Inferior parietal cortex (tissue), 1 donor: ENCODE measurements around the gene PTPN14.

Source experiments
- DNase-seq: peaks from one replicate; pipeline ENCODE4 v3.0.0-alpha.2; 2016; ENCODE audit errors: extremely low spot score

PTPN14 gene

DNA sequence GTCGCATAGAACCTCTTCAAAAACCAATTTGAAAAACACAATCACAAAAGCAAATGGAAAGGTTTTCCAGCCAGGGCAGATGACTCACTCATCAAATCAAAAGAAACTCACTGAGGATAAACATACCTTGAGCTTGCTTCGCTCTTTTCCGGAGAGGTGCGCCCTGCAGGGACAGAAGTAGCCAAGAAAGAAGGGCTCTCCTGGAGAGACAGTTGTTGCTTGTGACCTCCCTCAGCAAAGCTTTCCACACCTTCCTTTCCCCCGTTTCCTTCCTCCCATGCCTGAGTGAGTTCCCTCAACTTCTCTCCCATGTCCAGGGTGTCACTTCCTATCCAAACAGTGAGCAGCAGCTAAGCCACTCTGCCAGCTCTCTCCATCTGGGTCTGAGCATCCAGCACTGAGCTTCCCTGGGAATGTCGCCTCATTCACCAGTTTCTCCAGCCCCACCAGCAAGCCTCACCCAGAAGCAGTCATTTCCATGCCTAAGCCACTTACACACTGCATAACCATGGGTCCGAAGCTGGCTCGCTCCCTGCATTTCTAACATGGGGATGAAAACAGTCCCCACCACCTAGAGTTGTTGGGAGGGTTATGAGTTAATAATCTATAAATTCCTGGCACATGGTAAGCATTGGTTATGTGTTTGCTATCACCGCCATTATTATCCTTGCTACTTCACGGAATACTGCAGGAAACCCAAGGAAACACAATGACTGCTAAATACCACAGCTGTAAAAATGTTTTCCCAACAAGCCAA lies 75.0 kb downstream of the PTPN14 start:
- DNase-seq: no peak

DNA sequence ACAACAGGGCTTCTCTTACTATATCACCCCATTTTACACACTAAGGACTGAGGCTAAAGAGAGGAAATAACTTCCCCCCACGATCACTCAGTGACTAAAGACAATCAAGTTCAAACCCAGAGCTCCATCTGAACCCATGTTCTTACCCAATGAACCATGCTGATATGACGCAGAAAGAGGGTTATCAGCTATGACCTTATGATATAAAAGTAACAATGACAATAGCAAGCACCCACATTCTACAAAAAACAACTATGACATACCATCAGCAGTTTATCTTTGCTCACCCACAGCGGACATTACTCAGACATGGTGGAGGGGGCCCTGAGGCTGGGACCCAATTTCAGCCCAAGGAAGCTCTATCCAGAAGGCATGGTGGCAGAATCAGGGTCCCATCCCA lies 75.7 kb downstream of the PTPN14 start:
- no peak for DNase-seq

DNA sequence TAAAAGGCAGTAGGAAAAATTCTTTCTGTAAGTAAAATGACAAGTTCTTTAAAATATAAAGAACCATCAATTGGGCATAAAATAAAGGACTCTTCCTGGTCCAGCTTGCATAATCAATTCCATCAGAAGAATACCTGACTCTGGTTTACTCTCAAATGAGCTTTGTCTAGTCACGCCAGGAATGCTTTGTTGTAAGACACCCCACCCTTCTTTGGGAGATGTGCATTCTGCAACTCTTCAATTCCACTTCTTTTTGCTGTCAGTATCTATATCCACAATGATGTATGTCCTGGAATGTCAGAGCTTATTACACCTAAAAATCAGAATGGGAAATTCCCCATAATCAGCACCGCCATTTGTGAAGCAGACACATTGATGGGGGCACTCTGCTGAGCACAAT lies 76.1 kb downstream of the PTPN14 start:
- DNase-seq: no peak

DNA sequence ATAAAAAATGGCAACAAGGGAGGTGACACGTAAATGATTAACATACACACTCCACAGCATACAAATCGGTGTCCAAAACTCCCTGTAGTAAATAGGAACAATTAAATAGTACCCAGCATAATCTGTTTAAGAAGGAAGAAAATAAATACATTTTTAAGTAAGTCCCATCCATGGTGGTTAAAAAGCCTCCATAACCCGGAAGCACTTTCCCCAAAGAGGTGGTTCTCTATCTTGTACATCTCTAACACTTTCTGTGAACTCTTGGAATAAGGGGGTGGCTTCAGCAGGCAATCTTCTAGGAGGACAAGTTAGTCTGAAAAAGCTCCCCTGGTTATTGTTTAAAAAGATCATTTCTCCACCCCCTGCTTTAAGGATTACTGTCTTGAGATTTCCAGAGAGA lies 76.9 kb downstream of the PTPN14 start:
- DNase-seq: no peak

DNA sequence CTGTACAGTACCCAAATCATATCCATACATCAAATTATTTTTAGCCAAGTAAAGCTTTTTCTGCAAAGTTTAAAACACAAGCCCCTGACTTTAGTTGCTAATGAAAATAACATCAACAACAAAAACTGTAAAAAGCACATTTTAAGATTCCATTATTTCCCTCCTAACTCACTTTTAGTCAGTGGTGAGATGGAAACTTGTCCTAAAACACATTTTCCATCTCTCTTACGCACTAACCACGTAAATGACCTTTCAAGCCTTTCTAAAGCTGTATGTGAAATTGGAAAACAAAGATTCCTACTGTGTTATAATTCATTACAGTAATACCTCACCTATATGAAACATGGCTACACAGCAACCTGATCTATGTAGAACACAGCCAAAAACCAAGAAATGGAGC lies 77.5 kb downstream of the PTPN14 start:
- DNase-seq: no peak

DNA sequence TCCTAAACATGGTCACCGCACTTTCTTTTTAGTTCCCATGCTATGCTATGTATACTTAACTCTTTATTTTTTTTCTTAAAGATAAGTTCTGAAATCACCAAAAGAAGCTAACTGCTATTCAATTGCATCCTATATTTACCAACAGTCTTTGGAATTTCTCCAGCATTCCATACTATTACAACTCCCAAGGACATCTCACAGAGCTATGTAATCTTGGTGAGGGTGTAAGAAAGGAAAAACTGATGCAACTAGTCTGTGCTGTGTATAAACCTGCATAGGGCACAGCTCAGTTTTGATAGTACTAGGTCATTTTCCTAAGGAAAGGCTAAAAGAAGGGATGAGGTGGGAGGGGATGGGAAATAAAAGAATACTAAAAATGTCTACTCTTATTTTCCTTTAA lies 78.0 kb downstream of the PTPN14 start:
- DNase-seq: no peak

DNA sequence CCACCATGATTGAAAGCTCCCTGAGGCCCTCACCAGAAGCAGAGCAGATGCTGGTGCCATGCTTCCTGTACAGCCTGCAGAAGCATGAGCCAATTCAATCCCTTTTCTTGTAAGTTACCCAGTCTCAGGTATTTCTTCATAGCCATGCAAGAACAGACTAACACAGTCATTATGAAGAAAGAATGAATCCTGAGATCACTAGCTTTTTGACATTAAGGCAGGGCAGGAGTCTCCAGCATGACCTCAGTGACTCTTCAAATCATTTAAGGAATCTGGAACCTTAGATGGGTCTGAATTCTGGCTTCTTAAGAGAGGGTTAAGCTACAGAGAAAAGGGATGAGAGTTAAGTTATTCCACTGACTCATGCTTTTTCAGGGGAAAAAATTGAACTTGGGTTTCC lies 79.0 kb downstream of the PTPN14 start:
- no peak for DNase-seq

DNA sequence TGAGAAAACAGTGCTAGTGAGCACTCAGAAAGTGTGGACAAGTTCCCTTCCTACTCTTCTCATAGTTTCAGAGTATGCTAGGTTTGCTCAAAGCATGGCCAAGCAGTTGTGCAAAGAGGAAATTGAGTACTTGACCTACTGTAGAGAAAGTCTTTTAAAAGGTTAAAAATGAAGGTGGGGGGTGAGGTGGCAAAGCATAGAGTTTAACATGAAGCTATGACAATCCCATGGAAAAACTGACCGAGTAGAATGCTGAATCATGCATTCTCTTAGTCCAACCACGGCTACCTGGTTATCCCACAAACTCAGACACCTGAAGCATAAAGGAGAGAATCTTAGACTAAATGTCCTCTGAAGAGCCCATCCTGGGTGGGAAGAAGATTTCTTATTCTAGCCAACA lies 79.9 kb downstream of the PTPN14 start:
- DNase-seq: no peak

DNA sequence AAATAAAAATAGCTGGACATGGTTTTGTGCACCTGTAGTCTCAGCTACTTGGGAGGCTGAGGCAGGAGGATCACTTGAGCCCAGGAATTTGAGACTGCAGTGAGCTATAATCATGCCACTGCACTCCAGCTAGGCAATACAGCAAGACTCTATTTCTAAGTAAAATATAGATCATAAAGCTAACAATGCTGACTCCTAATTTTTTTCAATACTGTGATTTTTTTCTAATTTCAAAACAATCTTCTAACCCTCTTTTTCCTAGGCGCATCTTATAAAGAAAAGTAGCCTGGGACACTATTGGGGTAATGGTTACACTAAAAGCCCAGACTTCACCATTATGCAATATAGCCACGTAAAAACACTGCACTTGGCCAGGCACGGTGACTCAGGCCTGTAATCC lies 81.3 kb downstream of the PTPN14 start:
- no peak for DNase-seq

DNA sequence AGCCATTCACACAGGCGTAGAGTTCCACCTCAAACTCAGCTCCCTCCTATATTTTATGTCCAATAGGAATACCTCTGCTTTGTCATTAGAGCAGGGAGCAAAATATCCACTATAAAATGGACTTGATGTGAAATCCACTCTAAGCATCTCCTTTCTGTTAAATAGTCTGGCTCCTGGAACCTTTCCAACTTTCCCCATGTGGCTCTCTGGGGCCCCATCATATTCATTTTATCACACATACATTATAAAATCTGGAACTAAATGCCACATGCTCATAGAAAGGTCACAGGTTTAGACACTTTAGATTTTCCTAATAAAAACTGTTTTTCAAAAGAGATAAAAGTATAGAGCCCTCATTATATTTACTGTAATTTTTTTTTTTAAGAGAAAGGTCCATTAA lies 82.1 kb downstream of the PTPN14 start:
- DNase-seq: no peak

DNA sequence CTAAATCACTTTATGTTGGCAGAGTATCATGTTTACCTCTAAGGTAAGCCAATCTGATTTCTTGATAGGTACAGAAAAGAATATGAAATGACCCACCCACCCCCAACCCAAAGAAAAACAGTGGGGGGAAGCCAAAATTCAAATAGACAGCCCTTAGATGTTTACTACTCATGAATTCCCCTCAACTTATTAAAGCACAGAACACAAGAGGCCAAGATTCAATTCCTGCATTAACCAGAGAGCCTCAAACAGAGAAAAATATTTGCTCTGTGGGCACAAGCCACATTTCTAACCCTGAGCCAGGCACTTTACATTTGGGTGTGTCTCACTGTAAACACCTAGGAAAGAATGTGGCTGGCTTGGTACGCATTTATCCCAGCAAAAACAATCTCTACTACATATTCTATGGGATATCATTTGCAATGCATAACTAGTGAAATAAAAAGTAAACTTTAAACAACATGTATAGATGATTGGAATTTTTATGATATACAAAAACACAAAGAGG lies 84.3 kb downstream of the PTPN14 start:
- DNase-seq: no peak

DNA sequence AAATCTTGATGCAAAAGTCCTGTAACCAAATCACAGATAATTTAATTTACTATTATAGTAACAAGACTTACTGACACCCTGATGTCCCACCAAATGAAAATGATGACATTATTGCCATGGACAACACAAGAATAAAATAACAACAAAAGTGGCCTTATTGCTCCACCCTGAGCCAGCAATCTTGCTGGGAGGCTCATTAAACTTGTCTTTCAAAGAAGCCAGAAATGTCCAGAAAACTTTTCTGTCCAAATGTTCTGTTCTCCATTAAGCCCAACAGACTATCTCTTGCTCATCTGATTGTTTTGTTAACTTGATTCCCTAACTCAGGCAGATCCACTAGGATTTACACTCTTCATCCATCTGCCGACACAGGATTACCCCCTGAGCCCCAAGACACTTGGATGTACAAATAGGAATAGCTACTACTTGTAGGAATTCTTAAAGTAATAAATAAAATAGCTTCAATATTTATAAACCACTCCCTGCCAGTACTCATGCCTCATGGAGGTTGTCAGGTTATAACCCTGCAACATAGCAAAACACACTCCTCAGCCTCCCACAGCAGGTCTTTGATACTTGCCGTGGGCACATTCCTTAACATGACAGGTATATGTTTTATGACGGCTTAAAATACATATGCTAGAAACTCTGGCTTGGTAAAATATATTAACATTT lies 84.9 kb downstream of the PTPN14 start:
- no peak for DNase-seq

DNA sequence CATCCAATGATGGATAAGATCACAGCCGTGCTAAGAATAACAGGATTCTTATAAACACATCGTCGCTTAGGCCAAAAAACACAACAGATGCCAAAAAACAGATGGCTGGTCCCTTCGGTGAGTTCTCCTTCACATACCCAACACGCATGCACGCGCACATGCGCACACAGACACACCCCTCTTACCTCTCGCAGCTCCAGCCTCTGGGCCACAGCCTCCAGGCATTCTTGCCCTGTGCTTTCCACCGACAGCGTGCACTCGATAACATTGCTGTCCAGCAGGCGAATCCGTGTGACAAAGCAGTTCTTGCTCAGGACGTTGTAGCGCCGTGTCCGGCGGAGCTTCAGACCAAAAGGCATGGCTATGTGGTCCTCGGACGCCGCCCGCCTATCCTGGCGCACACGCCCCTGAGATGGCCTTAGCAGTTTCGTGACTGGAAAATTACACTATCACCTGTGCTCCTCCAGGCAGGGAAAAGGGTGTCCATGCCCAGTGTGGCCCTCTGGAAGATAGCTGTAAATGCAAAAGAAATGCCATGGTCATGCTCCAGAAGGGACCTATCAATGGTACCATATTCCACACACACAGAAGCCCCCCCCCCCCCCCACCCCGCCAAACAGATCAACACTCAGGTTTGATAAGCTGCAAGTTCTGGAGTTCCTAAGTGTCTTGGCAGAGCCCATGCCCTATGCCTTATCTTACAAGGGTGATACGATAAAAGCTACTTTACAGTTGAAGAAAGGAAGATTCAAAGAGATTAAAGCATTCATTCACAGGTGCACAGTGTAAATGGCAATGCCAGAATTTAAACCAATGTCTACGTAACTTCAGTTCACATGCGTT lies 86.7 kb downstream of the PTPN14 start:
- DNase-seq: no peak

DNA sequence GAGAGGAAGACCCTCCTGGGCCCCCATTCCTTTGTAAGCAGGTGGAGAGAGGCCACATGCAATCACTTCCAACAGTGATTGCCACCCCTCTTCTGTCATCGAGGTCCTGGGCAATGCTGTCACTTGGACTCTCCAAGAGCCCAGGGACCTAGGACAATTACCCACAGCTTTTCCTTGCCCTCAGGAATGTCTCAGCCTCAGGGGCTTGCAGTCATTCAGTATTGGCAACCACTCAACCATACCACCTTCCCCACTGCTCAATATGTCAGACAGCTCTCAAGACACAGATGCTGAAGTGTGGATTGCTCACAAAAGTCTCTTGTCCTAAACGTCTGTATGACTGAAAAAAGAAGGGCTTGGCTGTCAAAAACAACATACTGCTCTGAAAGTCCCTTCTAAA lies 87.8 kb downstream of the PTPN14 start:
- DNase-seq: no peak

DNA sequence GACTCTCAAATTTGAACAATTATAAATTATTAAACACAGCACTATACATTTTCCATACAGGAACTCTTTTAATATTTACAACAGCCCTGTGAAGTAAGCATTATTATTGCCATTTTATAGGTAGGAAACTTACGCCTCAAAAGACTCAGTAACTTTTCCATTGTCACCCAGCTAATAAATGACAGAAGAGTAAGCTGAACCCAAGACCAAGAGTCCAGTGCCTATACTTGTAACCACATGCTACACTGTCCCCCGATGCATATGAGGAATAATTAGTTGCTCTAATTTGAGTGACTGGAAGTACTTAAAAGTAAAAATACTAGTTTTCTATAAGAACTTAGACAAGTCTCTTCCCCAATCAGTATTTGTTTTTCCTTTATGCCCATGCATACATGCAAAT lies 88.5 kb downstream of the PTPN14 start:
- no peak for DNase-seq

DNA sequence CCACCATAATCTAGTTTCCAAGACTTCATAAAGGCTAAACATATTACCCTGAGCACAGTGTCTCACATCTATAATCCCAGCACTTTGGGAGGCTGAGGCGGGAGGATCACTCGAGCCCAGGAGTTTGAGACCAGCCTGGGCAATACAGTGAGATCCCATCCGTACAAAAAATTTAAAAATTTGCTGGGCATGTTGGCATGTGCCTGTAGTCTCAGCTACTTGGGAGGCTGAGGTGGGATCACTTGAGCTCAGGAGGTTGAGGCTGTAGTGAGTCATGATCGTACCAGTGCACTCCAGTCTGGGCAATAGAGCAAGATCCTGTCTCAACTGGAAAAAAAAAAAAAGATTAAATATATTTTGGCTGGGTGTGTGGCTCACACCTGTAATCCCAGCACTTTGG lies 90.1 kb downstream of the PTPN14 start:
- DNase-seq: no peak

DNA sequence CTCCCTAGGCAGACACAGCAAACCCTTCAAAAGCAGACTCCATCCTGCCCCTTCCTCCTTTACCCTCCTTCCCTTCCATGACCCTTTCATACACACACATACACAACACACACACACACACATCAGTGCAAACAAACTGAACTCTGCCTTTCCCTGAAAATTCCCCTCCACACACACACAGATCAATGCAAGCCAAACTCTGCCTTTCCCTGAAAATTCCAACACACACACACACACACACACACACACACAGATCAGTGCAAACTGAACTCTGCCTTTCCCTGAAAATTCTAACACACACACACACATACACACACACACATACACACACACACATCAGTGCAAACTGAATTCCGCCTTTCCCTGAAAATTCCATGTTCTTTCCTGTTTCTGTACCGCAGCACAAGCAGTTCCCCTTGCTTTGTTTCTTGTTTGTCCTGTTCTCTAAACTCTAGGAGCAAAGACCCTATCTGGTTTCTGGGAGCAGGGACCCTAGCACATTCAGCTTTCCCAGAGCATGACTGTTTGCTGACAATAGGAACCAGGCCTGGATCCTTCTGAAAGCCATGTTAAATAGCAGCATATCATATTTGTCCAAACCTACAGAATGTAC lies 91.0 kb downstream of the PTPN14 start:
- DNase-seq: no peak

DNA sequence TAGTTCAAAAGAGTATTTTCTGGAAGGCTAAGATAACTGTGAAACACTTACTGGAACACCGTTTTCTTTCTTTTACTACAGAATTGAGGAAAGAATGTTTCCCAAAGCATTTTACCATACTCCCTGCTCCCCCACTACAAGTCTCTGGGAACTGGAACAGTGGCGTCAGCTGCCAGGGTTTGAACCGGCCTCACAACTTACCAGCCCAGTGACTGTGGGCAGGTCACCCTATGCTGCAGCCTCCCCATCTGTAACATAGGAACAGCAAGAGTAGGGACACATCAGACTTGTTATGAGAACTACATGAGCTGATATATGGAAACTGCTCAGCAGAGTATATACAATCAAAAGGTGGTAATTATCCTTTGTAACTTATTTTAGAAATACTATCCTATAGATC lies 91.5 kb downstream of the PTPN14 start:
- DNase-seq: no peak

DNA sequence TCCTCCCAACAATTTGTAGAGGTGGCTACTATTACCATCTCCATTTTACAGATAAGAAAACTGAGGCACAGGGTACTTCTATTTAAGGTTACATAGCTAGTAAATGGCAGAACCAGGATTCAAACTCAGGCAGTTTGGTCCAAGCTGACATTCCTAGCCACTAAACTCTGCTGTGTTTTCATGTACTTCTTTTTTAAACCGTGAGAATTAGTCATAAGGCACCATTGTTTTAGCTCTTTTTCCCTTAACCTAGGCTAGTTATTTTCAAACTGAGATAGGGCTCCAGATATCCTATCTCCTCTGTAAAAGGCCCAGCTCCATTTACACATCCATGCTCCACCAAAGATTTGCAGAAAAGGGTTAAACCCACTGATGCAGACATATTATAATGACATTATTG lies 92.9 kb downstream of the PTPN14 start:
- DNase-seq: no peak

DNA sequence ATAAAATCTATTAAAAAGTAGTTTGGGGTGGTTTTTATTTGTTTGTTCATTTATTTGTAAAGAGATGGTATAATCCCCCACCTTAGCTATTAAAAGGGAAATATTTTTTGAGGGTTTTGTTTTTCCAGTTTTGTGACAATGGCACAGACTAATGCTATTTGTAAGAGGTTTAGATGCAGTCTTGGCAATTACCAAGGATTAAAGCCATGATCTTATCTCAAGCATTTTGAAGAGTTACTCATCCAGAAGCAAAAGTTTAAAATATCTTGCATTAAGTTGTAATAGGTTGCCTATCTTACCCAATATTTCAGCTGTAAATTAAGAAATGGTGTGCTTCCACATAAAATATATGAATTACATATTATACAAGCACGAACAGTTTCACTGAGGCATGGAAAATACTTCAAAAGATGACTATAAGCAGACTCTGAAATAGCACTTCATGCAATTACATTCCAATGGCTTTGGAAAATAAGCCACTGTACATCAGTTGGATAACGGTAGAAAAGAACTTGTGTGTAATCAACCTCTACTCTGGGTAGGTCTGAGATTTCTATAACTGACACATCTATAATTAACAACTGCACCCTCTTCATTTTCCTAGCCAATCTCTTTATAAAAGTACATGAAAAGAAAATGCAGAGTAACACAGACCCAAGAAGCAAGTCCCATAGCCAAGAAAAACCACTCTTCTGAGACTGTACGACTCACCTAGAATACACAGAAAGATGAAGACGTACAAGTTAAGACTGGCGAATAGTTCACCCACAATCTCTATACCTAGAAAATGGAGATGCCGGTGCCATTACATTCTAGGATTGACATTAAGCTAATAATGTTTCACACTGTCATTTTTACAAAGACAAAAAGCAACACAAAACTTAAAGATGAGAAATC lies 95.2 kb downstream of the PTPN14 start:
- DNase-seq: no peak

DNA sequence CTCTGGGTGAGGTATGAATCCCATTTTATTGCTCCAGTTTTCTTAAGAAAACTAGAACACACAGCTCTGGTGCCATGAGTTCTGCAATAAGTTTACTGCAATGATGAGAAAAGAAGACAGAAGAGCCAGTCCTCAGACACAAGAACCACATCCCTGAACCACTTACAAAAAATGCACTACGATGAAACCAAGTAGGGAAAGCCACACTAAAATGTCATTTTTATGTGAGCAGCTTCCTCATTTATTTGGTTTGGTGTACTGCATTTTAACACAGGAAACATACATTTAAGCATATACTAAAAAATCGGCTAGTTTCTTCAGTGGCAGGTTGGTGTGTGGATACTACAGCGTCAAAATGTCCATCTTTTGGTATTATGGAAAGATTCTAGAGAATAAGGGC lies 95.9 kb downstream of the PTPN14 start:
- no peak for DNase-seq
